ENCODE results near the gene FLAD1. TPM values are rescaled to one million over a fixed set of nuclear protein-coding genes. Genes with fewer than 3 reads are reported as not detected.

FLAD1 gene
- total RNA-seq, 1 donor from 2014 or later, result 69.0 TPM

GRCh38 chr1:154955718-154956543, 27.2 kb upstream of the FLAD1 start, which contains the start of gene PBXIP1:
TSS of gene PBXIP1 (minus strand) at chr1:154956099. CDS start at chr1:154953721, 2,378 bp downstream.
- Mint-ChIP-seq H3K27me3 (no peaks in the 10 kb centered on the region), H3K36me3 (ENCODE audit: low read depth) (peaks cover 20% of the 10 kb centered on the region), H3K9me3 (no peaks in the 10 kb centered on the region), H3K4me1 (peaks cover 81% of the 10 kb centered on the region), H3K4me3 (peak within 1 kb of the TSS; percentile 91), H3K27ac (peak within 1 kb of the TSS; percentile 93)
- intact Hi-C loops (cut with micrococcal nuclease), result loop anchor here (1.0 to 5.0 kb wide), 4 partner anchors 18 to 399 kb away; partner anchors contain the start of genes CKS1B and UBE2Q1
- CTCF ChIA-PET, result interaction anchor here (0.7 to 2.3 kb wide), 8 partner anchors 20 to 396 kb away, joined by 3 to 11 read pairs (median 6); partner anchors contain the start of genes ADAM15 and PMVK
- DNase-seq (peak; percentile 52), ATAC-seq (ENCODE audit: low read depth) (peak; percentile 72)
- POLR2A ChIA-PET, result interaction anchor here (0.6 to 6.8 kb wide), 15 partner anchors 10 to 570 kb away, joined by 3 to 52 read pairs (median 6); partner anchors contain the start of genes CKS1B, FLAD1, KCNN3 and KRTCAP2
- TF ChIP-seq CTCF (IDR thresholded peaks at IDR 0.05), result no peak

- Mint-ChIP-seq H3K27ac (peak overlapping the region; percentile 93), H3K36me3 (ENCODE audit: low read depth) (peaks cover 22% of the 10 kb centered on the region), H3K4me1 (peaks cover 77% of the 10 kb centered on the region), H3K27me3 (no peaks in the 10 kb centered on the region), H3K4me3 (peak overlapping the region; percentile 91), H3K9me3 (no peaks in the 10 kb centered on the region)
- ATAC-seq (ENCODE audit: low read depth), result no peak
- no peak for DNase-seq
- no peak for TF ChIP-seq CTCF (IDR thresholded peaks at IDR 0.05)
- intact Hi-C loops (cut with micrococcal nuclease), result loop anchor here (1.0 to 5.0 kb wide), 2 partner anchors 19 to 399 kb away; partner anchors contain the start of gene UBE2Q1
- ChIA-PET CTCF (interaction anchor here (0.8 to 2.3 kb wide), 6 partner anchors 20 to 397 kb away, joined by 3 to 11 read pairs (median 6); partner anchors contain the start of genes ADAM15 and PMVK), POLR2A (interaction anchor here (1.0 to 6.8 kb wide), 11 partner anchors 10 to 571 kb away, joined by 3 to 52 read pairs (median 7); partner anchors contain the start of genes CKS1B, FLAD1, KCNN3 and PMVK)
These were observed 26.6 kb upstream of the FLAD1 start for GRCh38 chr1:154956544-154956941.

GRCh38 chr1:154957091-154957657, 26.0 kb upstream of the FLAD1 start:
- TF ChIP-seq CTCF (IDR thresholded peaks at IDR 0.05), result no peak
- intact Hi-C loops (cut with micrococcal nuclease), result loop anchor here (5.0 kb wide), 1 partner anchor 400 kb away; the partner anchor contains the start of gene UBE2Q1
- Mint-ChIP-seq H3K27ac (no peak overlapping the region), H3K4me1 (peaks cover 72% of the 10 kb centered on the region), H3K9me3 (no peaks in the 10 kb centered on the region), H3K36me3 (ENCODE audit: low read depth) (peaks cover 23% of the 10 kb centered on the region), H3K27me3 (no peaks in the 10 kb centered on the region), H3K4me3 (no peak overlapping the region)
- POLR2A ChIA-PET, result interaction anchor here (0.7 to 2.1 kb wide), 2 partner anchors 17 to 21 kb away, joined by 3 to 22 read pairs; partner anchors contain the start of genes CKS1B and PMVK
- DNase-seq (no peak), ATAC-seq (ENCODE audit: low read depth) (no peak)
- CTCF ChIA-PET, result interaction anchor here (0.8 to 1.4 kb wide), 2 partner anchors 42 to 397 kb away, joined by 3 to 7 read pairs; no protein-coding TSS in a partner anchor

- ATAC-seq (ENCODE audit: low read depth), result no peak
- POLR2A ChIA-PET, result no interaction called here
- intact Hi-C loops (cut with micrococcal nuclease), result loop anchor here (5.0 kb wide), 1 partner anchor 401 kb away; the partner anchor contains the start of gene UBE2Q1
These were observed 25.1 kb upstream of the FLAD1 start for GRCh38 chr1:154958036-154958435.

More at GRCh38 chr1:154958036-154958435, 25.1 kb upstream of the FLAD1 start:
- H3K27ac Mint-ChIP-seq, result no peak overlapping the region
- peaks cover 72% of the 10 kb centered on the region for H3K4me1 Mint-ChIP-seq
- CTCF ChIA-PET, result interaction anchor here (1.1 kb wide), 1 partner anchor 59 kb away, joined by 5 read pairs; no protein-coding TSS in a partner anchor
- no peak for DNase-seq
- TF ChIP-seq CTCF (IDR thresholded peaks at IDR 0.05), result no peak
- no peak overlapping the region for H3K4me3 Mint-ChIP-seq
- no peaks in the 10 kb centered on the region for H3K9me3 Mint-ChIP-seq
- peaks cover 25% of the 10 kb centered on the region for H3K36me3 Mint-ChIP-seq (ENCODE audit: low read depth)
- H3K27me3 Mint-ChIP-seq, result no peaks in the 10 kb centered on the region

All from activated B cell treated with CpG ODN at 0.5 μM for 24 hours (primary cell).